NOMO-1 (cell line): ENCODE data around the gene AP4E1.
"Not testable (repeated sequence)": the region's sequence is repeated elsewhere in the genome, so short reads cannot be mapped to it uniquely, and the experiment has no call there.

ENCODE experiments used
- DNase-seq, 2 experiments: peaks; one replicate each; lab custom pipeline; 2025; ENCODE audit not compliant: unreplicated experiment in 2 of 2; lab: John Stamatoyannopoulos, UW

AP4E1 gene

GRCh38 chr15:51011212-51011611, 102.7 kb downstream of the AP4E1 start:
- DNase-seq = no peak

- DNase-seq = no peak
Observed at GRCh38 chr15:51016615-51017014, 108.1 kb downstream of the AP4E1 start.

- no peak for DNase-seq
Observed at GRCh38 chr15:51022206-51022605, 113.7 kb downstream of the AP4E1 start.

- DNase-seq = no peak
Observed at GRCh38 chr15:51023499-51023898, 115.0 kb downstream of the AP4E1 start.

- DNase-seq = no peak
Observed at GRCh38 chr15:51024735-51025453, 116.4 kb downstream of the AP4E1 start.

GRCh38 chr15:51025454-51025846, 117.0 kb downstream of the AP4E1 start:
- no peak for DNase-seq

- DNase-seq = no peak
Observed at GRCh38 chr15:51030649-51031316, 122.3 kb downstream of the AP4E1 start.

GRCh38 chr15:51037474-51037873, 129.0 kb downstream of the AP4E1 start:
- not testable (repeated sequence) for DNase-seq

- no peak for DNase-seq
Observed at GRCh38 chr15:51038162-51038973, 129.9 kb downstream of the AP4E1 start.

GRCh38 chr15:51038974-51039319, 130.5 kb downstream of the AP4E1 start:
- no peak for DNase-seq

- no peak for DNase-seq
Observed at GRCh38 chr15:51044037-51044727, 135.7 kb downstream of the AP4E1 start.

GRCh38 chr15:51046016-51046415, 137.5 kb downstream of the AP4E1 start:
- DNase-seq = no peak

GRCh38 chr15:51046799-51047449, 138.4 kb downstream of the AP4E1 start:
- DNase-seq = no peak

GRCh38 chr15:51048308-51048707, 139.8 kb downstream of the AP4E1 start:
- DNase-seq = peak in 1 of 2 experiments; percentile 37

GRCh38 chr15:51049081-51049480, 140.6 kb downstream of the AP4E1 start:
- DNase-seq = no peak

- no peak for DNase-seq
Observed at GRCh38 chr15:51051776-51052175, 143.3 kb downstream of the AP4E1 start.

GRCh38 chr15:51053571-51053970, 145.1 kb downstream of the AP4E1 start:
- DNase-seq = no peak

- no peak for DNase-seq
Observed at GRCh38 chr15:51054535-51054934, 146.1 kb downstream of the AP4E1 start.
